Measurements from ENCODE around the gene CLP1. TPM values are rescaled to one million over a fixed set of nuclear protein-coding genes. Genes with fewer than 3 reads are reported as not detected.

CLP1 gene
- polyA plus RNA-seq, 1 of the 3 experiments (the other 2 are of a cell fraction) = 18.1 TPM

DNA sequence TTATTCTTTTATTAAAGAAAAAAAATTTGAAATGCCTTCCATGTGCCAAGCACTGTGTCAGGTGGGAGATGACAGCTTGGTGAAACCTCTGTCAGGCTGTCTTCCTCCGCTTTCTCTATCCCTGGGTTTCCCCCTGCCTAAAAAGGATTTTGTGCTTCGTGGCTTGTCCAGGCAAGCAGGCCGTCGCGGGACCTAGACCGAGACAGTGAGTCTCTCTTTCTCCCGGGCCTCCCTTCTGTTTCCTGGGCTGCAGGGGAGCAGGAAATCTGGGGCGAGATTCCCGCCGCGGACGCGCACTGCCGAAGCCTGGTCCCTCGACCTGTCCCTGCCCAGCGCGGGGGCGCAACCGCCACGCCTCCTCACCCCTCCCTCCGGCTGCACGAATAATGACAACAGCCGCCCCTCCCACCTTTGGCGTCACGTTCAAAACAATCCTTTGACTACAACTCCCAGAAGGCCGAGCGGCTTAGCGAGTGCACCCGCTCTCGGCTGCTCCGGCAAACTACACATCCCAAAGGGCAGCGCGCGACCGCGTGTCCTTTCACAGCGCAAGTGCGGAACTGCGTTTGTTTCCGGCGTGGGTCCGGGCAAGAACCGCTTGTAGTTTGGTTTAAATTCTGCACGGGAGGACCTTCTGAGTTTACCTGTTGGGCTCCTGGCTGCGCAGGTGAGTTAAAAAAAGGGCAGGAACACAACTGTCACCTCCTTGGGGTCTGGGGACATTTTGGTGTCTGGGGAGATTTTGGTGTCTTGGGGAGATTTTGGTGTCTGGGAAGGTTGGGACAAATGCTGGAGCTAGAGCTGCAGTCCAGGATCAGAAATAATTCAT lies at the start of gene CLP1 (continued):
- TF ChIP-seq SIN3A (IDR thresholded peaks at IDR 0.05; ENCODE audit: borderline replicate concordance, low read depth, low read length) = 0 out of 2 replicates have a peak, but pooled peaks have one; percentile 64
- peak; percentile 10; the same call in 1 of the 2 replicates for TF ChIP-seq NFIC (IDR thresholded peaks at IDR 0.05; ENCODE audit: borderline replicate concordance)
- peak; percentile 77 for TF ChIP-seq POLR2AphosphoS5 (IDR thresholded peaks at IDR 0.05; ENCODE audit: low read depth, low read length)
- TF ChIP-seq, protein P1, sequence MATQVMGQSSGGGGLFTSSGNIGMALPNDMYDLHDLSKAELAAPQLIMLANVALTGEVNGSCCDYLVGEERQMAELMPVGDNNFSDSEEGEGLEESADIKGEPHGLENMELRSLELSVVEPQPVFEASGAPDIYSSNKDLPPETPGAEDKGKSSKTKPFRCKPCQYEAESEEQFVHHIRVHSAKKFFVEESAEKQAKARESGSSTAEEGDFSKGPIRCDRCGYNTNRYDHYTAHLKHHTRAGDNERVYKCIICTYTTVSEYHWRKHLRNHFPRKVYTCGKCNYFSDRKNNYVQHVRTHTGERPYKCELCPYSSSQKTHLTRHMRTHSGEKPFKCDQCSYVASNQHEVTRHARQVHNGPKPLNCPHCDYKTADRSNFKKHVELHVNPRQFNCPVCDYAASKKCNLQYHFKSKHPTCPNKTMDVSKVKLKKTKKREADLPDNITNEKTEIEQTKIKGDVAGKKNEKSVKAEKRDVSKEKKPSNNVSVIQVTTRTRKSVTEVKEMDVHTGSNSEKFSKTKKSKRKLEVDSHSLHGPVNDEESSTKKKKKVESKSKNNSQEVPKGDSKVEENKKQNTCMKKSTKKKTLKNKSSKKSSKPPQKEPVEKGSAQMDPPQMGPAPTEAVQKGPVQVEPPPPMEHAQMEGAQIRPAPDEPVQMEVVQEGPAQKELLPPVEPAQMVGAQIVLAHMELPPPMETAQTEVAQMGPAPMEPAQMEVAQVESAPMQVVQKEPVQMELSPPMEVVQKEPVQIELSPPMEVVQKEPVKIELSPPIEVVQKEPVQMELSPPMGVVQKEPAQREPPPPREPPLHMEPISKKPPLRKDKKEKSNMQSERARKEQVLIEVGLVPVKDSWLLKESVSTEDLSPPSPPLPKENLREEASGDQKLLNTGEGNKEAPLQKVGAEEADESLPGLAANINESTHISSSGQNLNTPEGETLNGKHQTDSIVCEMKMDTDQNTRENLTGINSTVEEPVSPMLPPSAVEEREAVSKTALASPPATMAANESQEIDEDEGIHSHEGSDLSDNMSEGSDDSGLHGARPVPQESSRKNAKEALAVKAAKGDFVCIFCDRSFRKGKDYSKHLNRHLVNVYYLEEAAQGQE (IDR thresholded peaks at IDR 0.05; ENCODE audit: low read depth, low read length) = no peak
- peak; percentile 87 for TF ChIP-seq GABPA (IDR thresholded peaks at IDR 0.05; ENCODE audit: low read depth)
- no peak for TF ChIP-seq RAD21 (IDR thresholded peaks at IDR 0.05; ENCODE audit: low read length)
- no peak for TF ChIP-seq RFX5 (IDR thresholded peaks at IDR 0.05; ENCODE audit: low read length)
- TF ChIP-seq FOSL2 (IDR thresholded peaks at IDR 0.05; ENCODE audit: borderline replicate concordance, low read depth) = no peak
- no peak; the same call in 1 of the 2 replicates for TF ChIP-seq RXRA (IDR thresholded peaks at IDR 0.05; ENCODE audit: borderline replicate concordance, low read depth)

DNA sequence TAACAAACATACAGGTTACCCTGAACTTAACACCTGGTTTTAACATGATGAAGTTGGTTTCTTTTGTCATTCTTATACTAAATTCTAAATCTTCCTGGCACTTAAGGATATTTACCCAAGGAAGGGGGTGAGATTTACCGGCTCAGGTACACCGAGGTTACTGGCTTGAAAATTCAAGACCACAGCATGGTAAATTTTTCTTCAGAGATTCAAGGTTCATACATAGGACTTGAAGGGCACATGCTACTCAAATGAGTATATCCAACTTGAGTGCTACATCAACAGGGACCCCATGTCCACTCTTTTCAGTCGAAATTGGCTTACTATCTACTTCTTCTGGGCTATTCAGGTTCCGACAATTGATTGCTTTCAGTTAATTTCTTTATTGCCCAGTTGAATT lies 47.4 kb upstream of the CLP1 start:
- H2AFZ ChIP-seq (ENCODE audit: low read depth) = no peak overlapping the region
- no peak for DNase-seq
- H3K9me3 ChIP-seq = no peaks in the 10 kb centered on the region
- H3K79me2 ChIP-seq (ENCODE audit: insufficient read depth) = no peaks in the 10 kb centered on the region
- TF ChIP-seq FOSL2 (IDR thresholded peaks at IDR 0.05; ENCODE audit: borderline replicate concordance, low read depth) = no peak
- TF ChIP-seq JUND (IDR thresholded peaks at IDR 0.05) = no peak
- H4K20me1 ChIP-seq (ENCODE audit: insufficient read depth) = no peaks in the 10 kb centered on the region
- H3K27ac ChIP-seq (ENCODE audit: low read depth in 2 of 2, low read length in 1 of 2) = no peak overlapping the region
- ChIA-PET POLR2A (no interaction called here), CTCF (interaction anchor here (1.1 to 1.6 kb wide), 2 partner anchors 34 to 42 kb away, joined by 3 to 9 read pairs; partner anchors contain the start of gene UBE2L6)
- no peak overlapping the region for H3K4me2 ChIP-seq
- no peaks in the 10 kb centered on the region for H3K9me2 ChIP-seq
- no peaks in the 10 kb centered on the region for H3F3A ChIP-seq (replicated peaks; ENCODE audit: insufficient read depth)
- WGBS (ENCODE audit: low lambda C conversion rate) = 63% methylated on average over 4 of the region's 4 CpGs
- no peak overlapping the region for H3K9ac ChIP-seq
- H3K4me3 ChIP-seq (ENCODE audit: low read depth in 2 of 2, low read length in 1 of 2) = no peak overlapping the region
- H3K27me3 ChIP-seq (ENCODE audit: insufficient read depth) = peaks cover 14% of the 10 kb centered on the region
- no peaks in the 10 kb centered on the region for H3K4me1 ChIP-seq (ENCODE audit: control insufficient read depth in 1 of 2, insufficient read depth in 2 of 2, low read depth in 1 of 2, low read length in 1 of 2)
- H3K36me3 ChIP-seq (replicated peaks in 1 of 2; ENCODE audit: control insufficient read depth in 1 of 2, insufficient read depth in 2 of 2, low read length in 1 of 2) = no peaks in the 10 kb centered on the region

DNA sequence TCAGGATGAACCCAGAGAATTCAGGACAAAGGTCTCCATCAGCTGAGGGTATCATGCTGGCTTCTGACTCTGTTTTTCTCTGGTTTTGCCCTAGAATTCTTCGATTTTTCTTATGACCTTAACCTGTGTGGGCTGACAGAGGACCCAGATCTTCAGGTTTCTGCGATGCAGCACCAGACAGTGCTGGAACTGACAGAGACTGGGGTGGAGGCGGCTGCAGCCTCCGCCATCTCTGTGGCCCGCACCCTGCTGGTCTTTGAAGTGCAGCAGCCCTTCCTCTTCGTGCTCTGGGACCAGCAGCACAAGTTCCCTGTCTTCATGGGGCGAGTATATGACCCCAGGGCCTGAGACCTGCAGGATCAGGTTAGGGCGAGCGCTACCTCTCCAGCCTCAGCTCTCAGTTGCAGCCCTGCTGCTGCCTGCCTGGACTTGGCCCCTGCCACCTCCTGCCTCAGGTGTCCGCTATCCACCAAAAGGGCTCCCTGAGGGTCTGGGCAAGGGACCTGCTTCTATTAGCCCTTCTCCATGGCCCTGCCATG lies 43.3 kb upstream of the CLP1 start:
- no peaks in the 10 kb centered on the region for H3K9me3 ChIP-seq
- H3K4me2 ChIP-seq = no peak overlapping the region
- ChIA-PET POLR2A (no interaction called here), CTCF (interaction anchor here (0.9 to 2.1 kb wide), 2 partner anchors 32 to 46 kb away, joined by 3 to 10 read pairs; partner anchors contain the start of gene UBE2L6)
- no peaks in the 10 kb centered on the region for H3K9me2 ChIP-seq
- TF ChIP-seq RAD21 (IDR thresholded peaks at IDR 0.05; ENCODE audit: low read length) (no peak), MEF2A (IDR thresholded peaks at IDR 0.05; ENCODE audit: borderline replicate concordance, low read depth) (no peak), ELF1 (IDR thresholded peaks at IDR 0.05) (no peak), RXRA (IDR thresholded peaks at IDR 0.05; ENCODE audit: borderline replicate concordance, low read depth) (no peak)
- TF ChIP-seq, protein P2, sequence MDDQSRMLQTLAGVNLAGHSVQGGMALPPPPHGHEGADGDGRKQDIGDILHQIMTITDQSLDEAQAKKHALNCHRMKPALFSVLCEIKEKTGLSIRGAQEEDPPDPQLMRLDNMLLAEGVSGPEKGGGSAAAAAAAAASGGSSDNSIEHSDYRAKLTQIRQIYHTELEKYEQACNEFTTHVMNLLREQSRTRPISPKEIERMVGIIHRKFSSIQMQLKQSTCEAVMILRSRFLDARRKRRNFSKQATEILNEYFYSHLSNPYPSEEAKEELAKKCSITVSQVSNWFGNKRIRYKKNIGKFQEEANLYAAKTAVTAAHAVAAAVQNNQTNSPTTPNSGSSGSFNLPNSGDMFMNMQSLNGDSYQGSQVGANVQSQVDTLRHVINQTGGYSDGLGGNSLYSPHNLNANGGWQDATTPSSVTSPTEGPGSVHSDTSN (IDR thresholded peaks at IDR 0.05) = no peak
- no peak overlapping the region for H3K4me3 ChIP-seq (ENCODE audit: low read depth in 2 of 2, low read length in 1 of 2)
- WGBS (ENCODE audit: low lambda C conversion rate) = 60% methylated on average over 8 of the region's 10 CpGs
- no peak overlapping the region for H3K9ac ChIP-seq
- no peak overlapping the region for H2AFZ ChIP-seq (ENCODE audit: low read depth)
- no peaks in the 10 kb centered on the region for H3K79me2 ChIP-seq (ENCODE audit: insufficient read depth)
- H3K27me3 ChIP-seq (ENCODE audit: insufficient read depth) = peaks cover 29% of the 10 kb centered on the region
- no peaks in the 10 kb centered on the region for H3F3A ChIP-seq (replicated peaks; ENCODE audit: insufficient read depth)
- H3K4me1 ChIP-seq (ENCODE audit: control insufficient read depth in 1 of 2, insufficient read depth in 2 of 2, low read depth in 1 of 2, low read length in 1 of 2) = no peaks in the 10 kb centered on the region
- no peak for DNase-seq
- no peaks in the 10 kb centered on the region for H3K36me3 ChIP-seq (replicated peaks in 1 of 2; ENCODE audit: control insufficient read depth in 1 of 2, insufficient read depth in 2 of 2, low read length in 1 of 2)
- no peak overlapping the region for H3K27ac ChIP-seq (ENCODE audit: low read depth in 2 of 2, low read length in 1 of 2)
- H4K20me1 ChIP-seq (ENCODE audit: insufficient read depth) = no peaks in the 10 kb centered on the region
